Uterus (tissue), 4 donors: ENCODE measurements around the gene FBRSL1. TPM values are rescaled to one million over a fixed set of nuclear protein-coding genes. Genes with fewer than 3 reads are reported as not detected.

Source experiments
- DNase-seq, 2 donors: peaks; one replicate each; pipeline ENCODE4 v3.0.0-alpha.2; 2019 to 2020
- H3K27ac ChIP-seq, 2 donors: fragments of 200-600 bp; sonication (generic); 1 replicate in 1 of 2; 2 replicates in 1 of 2; pipeline ENCODE4 v1.5.1; 2016 to 2018
- H3K27me3 ChIP-seq, 2 donors: fragments of 200-600 bp; sonication (generic); one replicate each; pipeline ENCODE4 v1.5.1; 2018 to 2019; ENCODE audit warnings: control low read depth in 1 of 2
- H3K36me3 ChIP-seq, 2 donors: fragments of 200-600 bp; sonication (generic); one replicate each; pipeline ENCODE4 v1.5.1; 2019; ENCODE audit warnings: control low read depth in 1 of 2
- H3K4me1 ChIP-seq, 2 donors: fragments of 200-600 bp; sonication (generic); one replicate each; pipeline ENCODE4 v1.5.1; 2018 to 2019; ENCODE audit warnings: control low read depth in 1 of 2
- H3K4me3 ChIP-seq, 2 donors: fragments of 200-600 bp; sonication (generic); 1 replicate in 1 of 2; 2 replicates in 1 of 2; pipeline ENCODE4 v1.5.1; 2018 to 2019; ENCODE audit warnings: mild to moderate bottlenecking in 1 of 2
- H3K9me3 ChIP-seq, 2 donors: fragments of 200-600 bp; sonication (generic); one replicate each; pipeline ENCODE4 v1.5.1; 2019; ENCODE audit warnings: control low read depth in 1 of 2
- CTCF ChIP-seq, 4 experiments: fragments of 200-600 bp in 2 of 4; fragments of 450-650 bp in 2 of 4; sonication (generic) in 2 of 4; IDR thresholded peaks; one replicate each; pipeline ENCODE4 v1.5.1; 2016 to 2019; ENCODE audit warnings: antibody characterized with exemption in 4 of 4, mild to moderate bottlenecking in 2 of 4, moderate library complexity in 1 of 4
- POLR2A ChIP-seq, 2 donors: fragments of 450-650 bp; IDR thresholded peaks; one replicate each; pipeline ENCODE4 v1.6.1; 2016; ENCODE audit warnings: antibody characterized with exemption in 2 of 2, mild to moderate bottlenecking in 1 of 2, moderate library complexity in 1 of 2
- intact Hi-C: fragments of 100-400 bp; cut with DNase I; formaldehyde crosslinking; loops from one replicate; pipeline ENCODE4 v1.15.1; 2023; ENCODE audit warnings: low total_unique reads
- total RNA-seq, 4 donors: library from RNA; depleted of rRNA in 3 of 4; stranded (reverse); fragments of >200 nt in 3 of 4; gene quantifications; one replicate each; pipeline versions ENCODE4 v1.1.0 to v1.2.4, GENCODE V29; 2014 to 2023
- donor health status: DM: yes; HTN: yes; CAD: no.

Gene FBRSL1
- total RNA-seq, 4 donors from 2014 or later: 2.9 to 59.1 (median 31.8) TPM

- Histone ChIP-seq H3K4me3 (no peak overlapping the region), H3K36me3 (no peaks in the 10 kb centered on the region), H3K4me1 (no peaks in the 10 kb centered on the region), H3K27me3 (no peaks in the 10 kb centered on the region), H3K27ac (no peak overlapping the region), H3K9me3 (no peaks in the 10 kb centered on the region)
- DNase-seq: no peak
- intact Hi-C loops: no loop called here
- TF ChIP-seq POLR2A (IDR thresholded peaks at IDR 0.05) (no peak), CTCF (IDR thresholded peaks at IDR 0.05) (no peak)
These were observed 55.4 kb downstream of the FBRSL1 start for GRCh38 chr12:132545164-132545953.

DNA sequence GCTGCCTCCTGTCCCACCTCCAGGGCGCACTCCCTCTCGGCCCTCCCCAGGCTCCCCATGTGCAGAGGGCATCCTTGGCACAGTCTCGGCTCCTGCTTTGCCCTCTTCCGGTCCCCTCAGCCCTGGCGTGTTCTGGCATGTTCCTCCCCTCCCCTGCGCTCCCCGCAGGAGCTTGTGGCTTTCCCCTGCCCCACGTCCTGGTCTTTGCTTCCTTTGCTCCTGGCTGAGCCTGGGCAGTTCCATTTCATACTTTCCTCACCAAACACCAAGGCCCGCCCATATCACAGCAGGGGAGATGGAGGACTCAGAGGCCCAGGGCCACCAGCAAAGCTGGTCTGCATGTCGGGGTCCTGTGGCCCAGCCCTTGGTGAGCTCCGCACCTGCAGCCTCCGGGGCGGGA lies 56.0 kb downstream of the FBRSL1 start:
- Histone ChIP-seq H3K4me1 (no peaks in the 10 kb centered on the region), H3K4me3 (no peak overlapping the region), H3K9me3 (no peaks in the 10 kb centered on the region), H3K27me3 (no peaks in the 10 kb centered on the region), H3K27ac (no peak overlapping the region), H3K36me3 (no peaks in the 10 kb centered on the region)
- intact Hi-C loops: no loop called here
- DNase-seq: no peak
- TF ChIP-seq POLR2A (IDR thresholded peaks at IDR 0.05) (no peak), CTCF (IDR thresholded peaks at IDR 0.05) (no peak)

DNA sequence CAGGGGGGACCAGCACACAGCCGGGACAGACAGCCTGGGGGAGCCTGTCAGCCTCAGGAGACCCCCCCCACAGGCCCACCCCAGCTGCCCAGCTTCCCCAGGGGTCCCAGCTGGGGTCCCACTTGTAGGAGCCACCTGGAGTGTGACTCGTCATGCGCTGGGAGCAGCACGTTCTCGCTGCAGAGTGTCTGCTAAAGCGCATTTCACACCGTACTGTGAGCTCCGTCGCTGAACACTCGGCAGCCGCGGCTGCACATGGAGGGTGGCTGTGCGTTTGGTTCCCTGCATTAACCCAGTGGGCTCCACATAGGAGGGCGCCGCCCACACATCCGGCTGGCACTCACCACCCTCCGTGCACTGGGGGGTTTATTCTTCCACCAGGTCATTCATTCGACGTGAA lies 56.7 kb downstream of the FBRSL1 start:
- DNase-seq: no peak
- H3K27me3 ChIP-seq: no peaks in the 10 kb centered on the region
- H3K36me3 ChIP-seq: no peaks in the 10 kb centered on the region
- no peak for TF ChIP-seq CTCF (IDR thresholded peaks at IDR 0.05)
- no peak for TF ChIP-seq POLR2A (IDR thresholded peaks at IDR 0.05)
- intact Hi-C loops: no loop called here
- no peaks in the 10 kb centered on the region for H3K4me1 ChIP-seq
- no peak overlapping the region for H3K4me3 ChIP-seq
- no peaks in the 10 kb centered on the region for H3K9me3 ChIP-seq
- no peak overlapping the region for H3K27ac ChIP-seq

- intact Hi-C loops: no loop called here
- Histone ChIP-seq H3K9me3 (no peaks in the 10 kb centered on the region), H3K4me1 (no peaks in the 10 kb centered on the region), H3K36me3 (no peaks in the 10 kb centered on the region), H3K27ac (no peak overlapping the region), H3K4me3 (no peak overlapping the region), H3K27me3 (no peaks in the 10 kb centered on the region)
- TF ChIP-seq CTCF (IDR thresholded peaks at IDR 0.05) (no peak), POLR2A (IDR thresholded peaks at IDR 0.05) (no peak)
- DNase-seq: no peak
These were observed 57.3 kb downstream of the FBRSL1 start for GRCh38 chr12:132547205-132547740.

DNA sequence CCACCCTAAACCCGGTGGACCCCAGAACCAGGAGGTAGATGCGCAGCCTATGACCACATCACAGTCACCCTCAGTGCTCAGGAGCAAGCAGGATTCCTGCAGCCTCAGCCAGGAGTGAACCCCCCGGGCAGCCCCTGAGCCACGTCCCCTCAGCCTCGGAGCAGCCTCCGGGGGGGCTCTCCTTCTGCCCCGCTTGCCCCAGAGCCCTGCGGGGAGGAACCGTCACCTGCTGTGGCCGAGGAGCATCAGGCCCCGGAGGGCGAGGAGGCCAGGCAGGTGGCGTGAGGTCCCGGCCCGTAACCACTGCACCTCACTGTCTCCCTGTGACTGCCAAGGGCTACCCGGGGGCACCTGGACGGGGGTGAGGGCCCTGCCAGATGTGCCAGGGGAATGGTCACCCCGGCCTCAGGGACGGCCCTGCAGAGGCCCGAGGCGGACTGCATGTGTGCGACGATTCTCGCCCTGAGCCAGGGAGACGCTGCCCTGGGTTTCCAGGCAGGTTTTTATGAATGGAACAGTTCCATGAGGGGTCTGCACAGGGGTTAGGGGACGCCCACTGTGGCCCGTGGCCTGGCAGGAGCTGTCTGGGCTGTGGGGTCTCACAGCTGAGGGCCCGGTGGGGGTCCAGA lies 58.6 kb downstream of the FBRSL1 start:
- H3K9me3 ChIP-seq: no peaks in the 10 kb centered on the region
- no peaks in the 10 kb centered on the region for H3K27me3 ChIP-seq
- no peaks in the 10 kb centered on the region for H3K36me3 ChIP-seq
- intact Hi-C loops: no loop called here
- TF ChIP-seq POLR2A (IDR thresholded peaks at IDR 0.05): no peak
- TF ChIP-seq CTCF (IDR thresholded peaks at IDR 0.05): no peak
- DNase-seq: no peak
- no peak overlapping the region for H3K27ac ChIP-seq
- no peaks in the 10 kb centered on the region for H3K4me1 ChIP-seq
- no peak overlapping the region for H3K4me3 ChIP-seq
